K562 (cell line): ENCODE results near the gene PPARG. TPM values are rescaled to one million over a fixed set of nuclear protein-coding genes. Genes with fewer than 3 reads are reported as not detected.

Source experiments
- ATAC-seq: fragments of 200-7000 bp; cut with Tn5 transposase; 3 replicates; pipeline ENCODE4 v1.9.1; 2020; ENCODE audit warnings: moderate library complexity
- BruUV-seq: library from RNA; stranded (reverse); fragments of 400-500 nt; replicated peaks from 2 replicates; lab custom pipeline; 2021; lab: Mats Ljungman, UMichigan
- CTCF ChIA-PET: fragments of 300-600 bp; formaldehyde crosslinking; extraction: SDS; loops from one replicate; lab custom pipeline; 2021; ENCODE audit warnings: low intra/inter-chr PET ratio; lab: Yijun Ruan, JAX
- POLR2A ChIA-PET: fragments of 300-600, 350-650 bp; sonication (Branson Sonifier 250); formaldehyde crosslinking; extraction: SDS; loops from one replicate; lab custom pipeline; 2021; ENCODE audit warnings: antibody characterized with exemption, inconsistent platforms; lab: Yijun Ruan, JAX
- DNase-seq, 4 experiments: peaks; one replicate each; pipeline versions ENCODE4 v3.0.0 to v3.0.0-alpha.2; 2011 to 2018; ENCODE audit warnings: low spot score in 3 of 4, mixed read lengths in 3 of 4; ENCODE audit errors: extremely low read depth in 1 of 4
- FAIRE-seq: peaks from 2 replicates; lab custom pipeline; 2011; peaks lifted over from hg19 to GRCh38; lab: Jason Lieb, UNC
- H2AFZ ChIP-seq: 2 replicates; pipeline ENCODE4 v1.6.0; 2011; ENCODE audit warnings: low read depth, low read length, control low read depth, inconsistent platforms
- H3K27ac ChIP-seq: fragments of 200-600 bp; 3 replicates; pipeline ENCODE4 v1.8.0; 2011; ENCODE audit warnings: low read depth, mild to moderate bottlenecking, control low read depth, inconsistent platforms, low read length, moderate library complexity, mixed read lengths; ENCODE audit errors: extremely low read depth
- H3K27me3 ChIP-seq, 2 experiments: fragments of 300-600 bp in 1 of 2; 2 replicates in 1 of 2; 3 replicates in 1 of 2; pipeline versions ENCODE4 v1.6.0 to v1.8.0; 2011; ENCODE audit warnings: inconsistent platforms in 2 of 2, low read length in 2 of 2, mild to moderate bottlenecking in 1 of 2, mixed read lengths in 1 of 2, moderate library complexity in 1 of 2; ENCODE audit not compliant: control insufficient read depth in 2 of 2, insufficient read depth in 2 of 2
- H3K36me3 ChIP-seq: fragments of 300-600 bp; 3 replicates; pipeline ENCODE4 v1.8.0; 2011; ENCODE audit warnings: mild to moderate bottlenecking, low read length, inconsistent platforms; ENCODE audit not compliant: control insufficient read depth, insufficient read depth
- H3K4me1 ChIP-seq, 2 experiments: fragments of 200-600 bp in 1 of 2; replicated peaks in 1 of 2; 2 replicates in 1 of 2; 3 replicates in 1 of 2; pipeline versions ENCODE4 v1.5.1 to v1.8.0; 2011; ENCODE audit warnings: inconsistent platforms in 2 of 2, low read length in 2 of 2, mild to moderate bottlenecking in 1 of 2, mixed read lengths in 1 of 2, moderate library complexity in 1 of 2; ENCODE audit not compliant: control insufficient read depth in 2 of 2, insufficient read depth in 2 of 2
- H3K4me2 ChIP-seq: 2 replicates; pipeline ENCODE4 v1.6.1; 2011; ENCODE audit warnings: low read length, control low read depth, inconsistent platforms, mixed read lengths; ENCODE audit not compliant: insufficient read depth
- H3K4me3 ChIP-seq: fragments of 200-600 bp; sonication (generic), shearing (Covaris generic); 2 replicates; pipeline ENCODE4 v1.5.1; 2016; ENCODE audit warnings: control low read depth, inconsistent platforms
- H3K79me2 ChIP-seq: fragments of 200-600 bp; 3 replicates; pipeline ENCODE4 v1.8.0; 2011; ENCODE audit warnings: low read length, inconsistent platforms; ENCODE audit not compliant: control insufficient read depth, insufficient read depth
- H3K9ac ChIP-seq, 2 experiments: 2 replicates each; pipeline versions ENCODE4 v1.6.0 to v1.6.1; 2011; ENCODE audit warnings: low read depth in 2 of 2, low read length in 2 of 2, control low read depth in 1 of 2, inconsistent platforms in 1 of 2, mild to moderate bottlenecking in 1 of 2, mixed read lengths in 1 of 2; ENCODE audit not compliant: insufficient read depth in 1 of 2
- H3K9me1 ChIP-seq: one replicate; pipeline ENCODE4 v1.6.0; 2011; ENCODE audit warnings: inconsistent platforms, mild to moderate bottlenecking, low read length, moderate library complexity; ENCODE audit not compliant: control insufficient read depth, insufficient read depth
- H3K9me3 ChIP-seq: replicated peaks from 2 replicates; pipeline ENCODE4 v1.5.1; 2011; ENCODE audit warnings: low read depth, low read length, inconsistent platforms; ENCODE audit not compliant: control insufficient read depth, insufficient read depth
- H4K20me1 ChIP-seq: replicated peaks from 2 replicates; pipeline ENCODE4 v1.6.1; 2011; ENCODE audit warnings: low read length, inconsistent platforms, mixed read lengths; ENCODE audit not compliant: control insufficient read depth, insufficient read depth
- ESRRB ChIP-seq: fragments of 250-450 bp; sonication (Bioruptor Pico); IDR thresholded peaks from 2 replicates; pipeline ENCODE4 v1.5.0; 2020; ENCODE audit warnings: mild to moderate bottlenecking, moderate library complexity, borderline replicate concordance
- FOXK1 ChIP-seq: sonication (generic); formaldehyde crosslinking; IDR thresholded peaks from 2 replicates; pipeline ENCODE4 v1.8.0; 2022; ENCODE audit warnings: missing genetic modification reagents, mild to moderate bottlenecking, borderline replicate concordance
- HMGN3 ChIP-seq: IDR thresholded peaks from 2 replicates; pipeline ENCODE4 v1.6.1; 2011; ENCODE audit warnings: borderline replicate concordance, low read depth, mild to moderate bottlenecking, mixed read lengths, low read length; ENCODE audit not compliant: insufficient read length; ENCODE audit errors: extremely low read depth
- HMGXB4 ChIP-seq: sonication (generic); formaldehyde crosslinking; IDR thresholded peaks from 2 replicates; pipeline ENCODE4 v1.8.1; 2023; ENCODE audit warnings: mild to moderate bottlenecking, missing genetic modification reagents
- MCM5 ChIP-seq: fragments of 450-650 bp; IDR thresholded peaks from 2 replicates; pipeline ENCODE4 v1.6.1; 2016; ENCODE audit warnings: low read depth
- SPI1 ChIP-seq: IDR thresholded peaks from 2 replicates; pipeline ENCODE4 v1.6.1; 2011; ENCODE audit warnings: low read depth, low read length, control low read depth, borderline replicate concordance
- YY1 ChIP-seq, 3 experiments: IDR thresholded peaks; 2 replicates each; pipeline ENCODE4 v1.6.1; 2011; ENCODE audit warnings: low read length in 2 of 3, mild to moderate bottlenecking in 2 of 3, moderate library complexity in 2 of 3, borderline replicate concordance in 1 of 3, control low read depth in 1 of 3, low read depth in 1 of 3; ENCODE audit not compliant: insufficient read depth in 3 of 3, insufficient replicate concordance in 2 of 3, control insufficient read depth in 1 of 3, insufficient read length in 1 of 3; ENCODE audit errors: extremely low read depth in 1 of 3
- WGBS: fragments of 100-300 bp; shearing (Covaris generic); methylation state at CpG from one replicate; pipeline ENCODE4 v1.1.6; 2016; ENCODE audit warnings: low coverage, mixed read lengths; ENCODE audit not compliant: insufficient coverage; ENCODE audit errors: missing lambda C conversion rate; 5-methylcytosine and 5-hydroxymethylcytosine counted together
- in situ Hi-C: fragments of 300-500 bp; cut with MboI; formaldehyde crosslinking; loops from 4 replicates; pipeline ENCODE4 v1.15.0; 2018; ENCODE audit warnings: inconsistent platforms, mixed read lengths
- intact Hi-C: fragments of 100-400 bp; cut with micrococcal nuclease; formaldehyde crosslinking; loops from 2 replicates; pipeline ENCODE4 v1.14.2; 2022
- polyA plus RNA-seq, 8 experiments: library from polyadenylated mRNA; depleted of rRNA in 4 of 8; stranded (reverse) in 5 of 8; unstranded in 3 of 8; fragments of >200 nt; fragmentation: Nextera tagmentation in 2 of 8; fragmentation: Illumina TruSeq in 1 of 8; extraction: Ambion mirVana in 2 of 8; extraction: Trizol in 1 of 8; gene quantifications; 2 replicates each; pipeline versions ENCODE4 v1.2.1 to v1.2.3, GENCODE V29; 2011 to 2014; ENCODE audit warnings: inconsistent platforms in 1 of 8, missing spikeins in 1 of 8
- total RNA-seq, 7 experiments: library from RNA; depleted of rRNA in 6 of 7; stranded (reverse); fragments of >200 nt in 6 of 7; fragmentation: Illumina TruSeq in 2 of 7; extraction: Trizol in 2 of 7; gene quantifications; 2 replicates each; pipeline versions ENCODE4 v1.2.1 to v1.2.3, GENCODE V29; 2011 to 2021; ENCODE audit warnings: low replicate concordance in 1 of 7

PPARG gene
- total and polyA plus RNA-seq, 9 of the 15 experiments (the other 6 are each of a cell fraction or from before 2014, with no cell fraction given): not detected

- in situ Hi-C loops (no loop called here), intact Hi-C loops (no loop called here)
- ATAC-seq (no peak), FAIRE-seq (no peak), DNase-seq (no peak)
- Histone ChIP-seq H3K9me1 (no peaks in the 10 kb centered on the region), H3K27me3 (peaks cover 2 to 22% of the 10 kb centered on the region in 2 experiments; a peak in 4 of 5 replicates), H2AFZ (no peak overlapping the region), H3K4me3 (no peak overlapping the region), H3K79me2 (no peaks in the 10 kb centered on the region), H3K9ac (no peak overlapping the region), H3K27ac (no peak overlapping the region), H4K20me1 (0 out of 2 replicates have a peak, but pooled peaks cover 5% of the 10 kb centered on the region), H3K36me3 (no peaks in the 10 kb centered on the region), H3K4me2 (no peak overlapping the region), H3K9me3 (no peaks in the 10 kb centered on the region), H3K4me1 (no peaks in the 10 kb centered on the region)
- ChIA-PET CTCF (no interaction called here), POLR2A (interaction anchor here (0.7 kb wide), 1 partner anchor 31 kb away, joined by 3 read pairs; no protein-coding TSS in a partner anchor)
- WGBS: 0% methylated on average over 5 of the region's 5 CpGs
- no TSS peak for BruUV-seq
- TF ChIP-seq SPI1 (peak; percentile 53; the same call in 1 of the 2 replicates), HMGXB4 (CRISPR knock-in tag) (no peak), FOXK1 (CRISPR knock-in tag) (no peak), MCM5 (no peak), YY1 (IDR thresholded peaks at IDR 0.05; ENCODE audit: borderline replicate concordance in 1 of 3, control insufficient read depth in 1 of 3, extremely low read depth in 1 of 3, insufficient read depth in 3 of 3, insufficient read length in 1 of 3, insufficient replicate concordance in 2 of 3, low read depth in 1 of 3, low read length in 2 of 3) (no peak), HMGN3 (no peak), ESRRB (no peak)
Measured at GRCh38 chr3:12451481-12451880, 162.6 kb downstream of the PPARG start.
